Cardiac muscle cell (in vitro differentiated cells and primary cell): Measurements from ENCODE around the gene PSTPIP1. TPM values are rescaled to one million over a fixed set of nuclear protein-coding genes. Genes with fewer than 3 reads are reported as not detected.

Source experiments
- DNase-seq, 2 donors: peaks; one replicate each; pipeline versions ENCODE4 v3.0.0 to v3.0.0-alpha.2; 2010 to 2017; ENCODE audit warnings: low read depth in 1 of 2, low spot score in 1 of 2
- H3K27ac ChIP-seq: fragments of 200-600 bp; sonication (generic); 2 replicates; pipeline ENCODE4 v1.5.1; 2016
- H3K27me3 ChIP-seq: fragments of 200-600 bp; sonication (generic); 2 replicates; pipeline ENCODE4 v1.6.0; 2016; ENCODE audit warnings: control low read depth
- H3K36me3 ChIP-seq: fragments of 200-600 bp; sonication (generic); 2 replicates; pipeline ENCODE4 v1.5.1; 2016; ENCODE audit warnings: control low read depth
- H3K4me1 ChIP-seq: fragments of 200-600 bp; sonication (generic); 2 replicates; pipeline ENCODE4 v1.8.1; 2017; ENCODE audit warnings: low read depth, mild to moderate bottlenecking, mixed run types
- H3K4me3 ChIP-seq: fragments of 200-600 bp; sonication (generic); 2 replicates; pipeline ENCODE4 v1.5.1; 2016; ENCODE audit warnings: mild to moderate bottlenecking
- H3K9me3 ChIP-seq: fragments of 200-600 bp; sonication (generic); 2 replicates; pipeline ENCODE4 v1.5.1; 2017; ENCODE audit warnings: low read depth, mild to moderate bottlenecking, control low read depth
- CTCF ChIP-seq: IDR thresholded peaks from 2 replicates; pipeline ENCODE4 v1.5.1; 2012; ENCODE audit warnings: low read depth, mild to moderate bottlenecking, low read length
- polyA plus RNA-seq: library from polyadenylated mRNA; unstranded; fragments of >200 nt; fragmentation: Nextera tagmentation; extraction: Ambion mirVana; gene quantifications from 2 replicates; pipeline ENCODE4 v1.2.1, GENCODE V29; 2016
- total RNA-seq: library from RNA; depleted of rRNA; stranded (reverse); fragments of >200 nt; gene quantifications from 2 replicates; pipeline ENCODE4 v1.2.3, GENCODE V29; 2016

Gene PSTPIP1
- total and polyA plus RNA-seq, 2 experiments from 2014 or later = 0.26 to 0.63 TPM

GRCh38 chr15:77010857-77011256 is 15.9 kb downstream of the PSTPIP1 start:
- Histone ChIP-seq H3K27me3 (no peaks in the 10 kb centered on the region), H3K4me3 (no peak overlapping the region), H3K36me3 (no peaks in the 10 kb centered on the region), H3K9me3 (no peaks in the 10 kb centered on the region), H3K4me1 (no peaks in the 10 kb centered on the region), H3K27ac (no peak overlapping the region)
- no peak for TF ChIP-seq CTCF
- no peak for DNase-seq

- DNase-seq = no peak
- Histone ChIP-seq H3K4me3 (no peak overlapping the region), H3K27me3 (no peaks in the 10 kb centered on the region), H3K4me1 (no peaks in the 10 kb centered on the region), H3K9me3 (no peaks in the 10 kb centered on the region), H3K27ac (no peak overlapping the region), H3K36me3 (no peaks in the 10 kb centered on the region)
- TF ChIP-seq CTCF = no peak
These were observed 17.3 kb downstream of the PSTPIP1 start for GRCh38 chr15:77012117-77012712.

GRCh38 chr15:77012868-77013267 is 17.9 kb downstream of the PSTPIP1 start:
- Histone ChIP-seq H3K36me3 (no peaks in the 10 kb centered on the region), H3K27me3 (no peaks in the 10 kb centered on the region), H3K4me3 (no peak overlapping the region), H3K4me1 (no peaks in the 10 kb centered on the region), H3K9me3 (no peaks in the 10 kb centered on the region), H3K27ac (no peak overlapping the region)
- TF ChIP-seq CTCF = no peak
- no peak for DNase-seq

DNA sequence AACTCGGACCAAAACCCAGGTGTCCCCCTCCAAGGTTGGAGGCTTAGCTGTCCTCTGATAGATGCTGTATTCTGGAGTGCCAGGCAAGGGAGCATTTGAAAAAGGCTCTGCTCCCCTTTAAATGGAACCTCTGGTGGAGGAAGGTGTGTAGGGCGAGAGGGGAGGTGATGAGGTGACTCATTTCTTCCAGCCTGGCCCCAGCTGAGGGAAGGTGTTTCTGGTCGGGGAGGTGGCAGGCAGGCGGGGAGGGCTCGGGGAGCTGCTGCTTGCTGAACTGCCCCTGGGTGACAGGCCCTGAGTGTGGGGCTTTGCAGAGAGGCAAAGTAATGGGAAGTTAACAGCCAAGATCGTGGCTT is 18.8 kb downstream of the PSTPIP1 start:
- no peak for TF ChIP-seq CTCF
- no peak overlapping the region for H3K27ac ChIP-seq
- H3K36me3 ChIP-seq = no peaks in the 10 kb centered on the region
- no peak for DNase-seq
- H3K27me3 ChIP-seq = no peaks in the 10 kb centered on the region
- H3K4me1 ChIP-seq = no peaks in the 10 kb centered on the region
- H3K9me3 ChIP-seq = no peaks in the 10 kb centered on the region
- no peak overlapping the region for H3K4me3 ChIP-seq

DNA sequence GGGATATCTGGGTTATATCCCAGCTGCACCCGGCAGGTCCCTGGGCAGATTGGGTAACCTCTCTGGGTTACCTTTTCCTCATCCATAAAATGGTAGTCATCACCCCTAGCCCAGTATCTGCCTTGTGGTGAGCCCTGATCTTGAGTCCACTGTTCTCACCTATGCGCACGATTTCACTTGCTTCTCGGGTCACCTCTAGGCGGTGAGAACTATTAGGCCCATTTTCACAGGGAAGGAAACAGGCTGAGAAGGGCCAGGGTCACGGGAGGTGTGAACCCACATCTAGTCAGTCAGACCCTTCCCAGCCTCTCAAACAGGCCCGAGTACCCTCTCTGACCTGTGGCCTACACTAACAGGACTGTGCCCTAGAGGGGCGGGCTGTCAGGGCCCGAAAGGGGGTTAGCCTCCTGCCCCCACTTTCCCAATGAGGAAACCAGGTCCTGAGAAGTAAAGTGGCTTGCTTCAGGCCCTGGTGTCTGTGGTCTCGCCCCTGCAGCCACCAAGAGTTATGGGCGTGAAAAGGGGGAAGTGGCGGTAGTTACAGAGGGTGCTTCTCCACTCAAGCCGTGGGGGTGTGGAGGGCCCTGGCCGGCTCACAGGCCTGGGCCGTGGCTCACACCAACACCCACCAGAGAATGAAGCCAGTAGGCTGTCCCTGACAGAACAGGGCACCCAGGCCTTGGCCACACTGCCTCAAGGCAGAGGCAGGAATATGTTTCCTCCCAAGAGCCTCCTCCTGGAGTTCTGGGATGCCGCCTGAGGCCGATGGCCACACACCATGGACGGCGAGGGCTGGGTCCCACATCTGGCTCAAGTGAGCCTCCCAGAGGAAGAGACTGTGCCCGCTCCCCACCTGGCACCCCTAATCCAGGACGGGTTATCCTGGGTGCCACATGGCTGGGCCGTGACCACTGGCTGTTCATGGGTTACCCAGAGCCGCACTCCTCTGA is 19.5 kb downstream of the PSTPIP1 start:
- H3K27ac ChIP-seq = no peak overlapping the region
- H3K36me3 ChIP-seq = no peaks in the 10 kb centered on the region
- no peak for TF ChIP-seq CTCF
- no peaks in the 10 kb centered on the region for H3K9me3 ChIP-seq
- no peaks in the 10 kb centered on the region for H3K27me3 ChIP-seq
- H3K4me3 ChIP-seq = no peak overlapping the region
- H3K4me1 ChIP-seq = no peaks in the 10 kb centered on the region
- no peak for DNase-seq
